ENCODE measurements around the gene ADH1B.

ADH1B gene

DNA sequence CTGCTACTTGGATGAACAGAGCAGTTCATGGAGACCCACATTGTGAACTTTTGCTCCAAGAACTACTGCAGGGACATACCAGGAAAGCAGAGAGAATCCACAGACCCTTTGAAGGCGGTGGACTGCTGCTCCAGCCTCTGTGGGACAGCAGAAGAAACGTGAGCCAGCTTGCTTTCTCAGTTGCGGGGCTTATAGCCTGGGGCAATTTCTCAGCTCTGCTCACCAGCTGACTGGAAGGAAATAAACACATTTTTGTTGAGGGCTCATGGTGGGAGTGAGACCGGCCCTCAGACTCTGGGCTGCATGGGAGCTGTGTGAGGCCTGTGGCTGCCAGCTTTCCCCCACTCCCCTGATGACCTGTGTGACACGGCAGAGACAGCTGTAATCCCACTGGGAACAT lies 27.8 kb downstream of the ADH1B start:
- H3K4me3 ChIP-seq (ENCODE audit: low read depth, low read length), result no peak overlapping the region
- DNase-seq (ENCODE audit: low read depth, low spot score), result no peak
- ChIA-PET POLR2A (no interaction called here), CTCF (no interaction called here)
- no peak for TF ChIP-seq CTCF (IDR thresholded peaks at IDR 0.05; ENCODE audit: insufficient read depth, low read length, missing control alignments)

- DNase-seq (ENCODE audit: low read depth, low spot score), result no peak
- ChIA-PET POLR2A (interaction anchor here (0.7 kb wide), 1 partner anchor 113 kb away, joined by 3 read pairs; no protein-coding TSS in a partner anchor), CTCF (no interaction called here)
- no peak for TF ChIP-seq CTCF (IDR thresholded peaks at IDR 0.05; ENCODE audit: insufficient read depth, low read length, missing control alignments)
- H3K4me3 ChIP-seq (ENCODE audit: low read depth, low read length), result no peak within 1 kb of the TSS
Measured at GRCh38 chr4:99290848-99291786, 30.1 kb downstream of the ADH1B start, which contains the start of gene ADH1A. Gene ADH1A, minus strand, starts transcription at chr4:99290985. Its CDS starts 71 bp downstream, at chr4:99290914.

- H3K4me3 ChIP-seq (ENCODE audit: low read depth, low read length), result no peak overlapping the region
- ChIA-PET POLR2A (no interaction called here), CTCF (no interaction called here)
- DNase-seq (ENCODE audit: low read depth, low spot score), result no peak
- TF ChIP-seq CTCF (IDR thresholded peaks at IDR 0.05; ENCODE audit: insufficient read depth, low read length, missing control alignments), result no peak
Measured at GRCh38 chr4:99285387-99285786, 35.8 kb downstream of the ADH1B start.

GRCh38 chr4:99282731-99283130 lies 38.5 kb downstream of the ADH1B start:
- no peak for DNase-seq (ENCODE audit: low read depth, low spot score)
- CTCF ChIA-PET, result no interaction called here
- TF ChIP-seq CTCF (IDR thresholded peaks at IDR 0.05; ENCODE audit: insufficient read depth, low read length, missing control alignments), result no peak
- H3K4me3 ChIP-seq (ENCODE audit: low read depth, low read length), result no peak overlapping the region
- POLR2A ChIA-PET, result no interaction called here

DNA sequence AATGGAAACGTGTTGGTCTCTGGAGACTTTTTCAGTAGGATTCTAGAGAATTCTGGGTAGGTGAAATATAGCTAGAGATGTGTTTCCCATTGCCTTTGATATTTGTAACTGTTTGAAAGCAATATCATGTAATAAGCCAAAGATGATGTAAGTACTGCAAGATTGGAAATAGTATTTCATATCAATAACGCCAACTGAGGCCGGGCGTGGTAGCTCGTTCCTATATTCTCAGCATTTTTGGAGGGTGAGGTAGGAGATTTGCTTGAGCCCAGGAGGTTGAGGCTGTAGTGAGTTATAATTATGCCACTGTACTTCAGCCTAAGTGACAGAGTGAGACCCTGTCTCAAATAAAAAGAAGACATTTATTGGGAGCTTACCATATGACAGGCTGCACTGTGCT lies 39.9 kb downstream of the ADH1B start:
- no peak for TF ChIP-seq CTCF (IDR thresholded peaks at IDR 0.05; ENCODE audit: insufficient read depth, low read length, missing control alignments)
- CTCF ChIA-PET, result no interaction called here
- POLR2A ChIA-PET, result no interaction called here
- H3K4me3 ChIP-seq (ENCODE audit: low read depth, low read length), result no peak overlapping the region
- DNase-seq (ENCODE audit: low read depth, low spot score), result no peak

DNA sequence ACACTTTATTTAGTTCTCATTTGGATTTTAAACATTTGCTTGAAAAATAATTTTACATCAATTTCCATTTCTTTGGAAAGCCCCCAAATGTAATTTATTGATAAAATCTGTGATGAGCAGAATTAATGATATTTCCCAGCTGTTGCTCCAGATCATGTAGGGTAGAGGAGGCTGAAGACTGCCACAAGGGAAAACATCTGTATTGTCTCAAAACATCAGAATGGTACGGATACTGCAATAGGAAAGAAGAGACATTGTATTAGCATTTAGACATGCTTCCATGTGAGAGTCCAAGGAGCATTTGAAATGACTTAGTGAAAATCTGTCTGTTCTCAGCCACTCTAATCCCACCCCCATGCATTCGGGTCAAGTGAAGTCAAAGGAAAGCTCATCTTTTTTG lies 44.8 kb downstream of the ADH1B start:
- no peak overlapping the region for H3K4me3 ChIP-seq (ENCODE audit: low read depth, low read length)
- TF ChIP-seq CTCF (IDR thresholded peaks at IDR 0.05; ENCODE audit: insufficient read depth, low read length, missing control alignments), result no peak
- CTCF ChIA-PET, result no interaction called here
- no peak for DNase-seq (ENCODE audit: low read depth, low spot score)
- POLR2A ChIA-PET, result no interaction called here
